WTC11 (cell line): ENCODE results near the gene GRIN2C. TPM values are rescaled to one million over a fixed set of nuclear protein-coding genes. Genes with fewer than 3 reads are reported as not detected.

ENCODE experiments used
- ATAC-seq: fragments of 200-7000 bp; cut with Tn5 transposase; 2 replicates; pipeline ENCODE4 v1.10.0; 2021; ENCODE audit warnings: mild to moderate bottlenecking, moderate library complexity
- CTCF ChIA-PET: fragments of 300-600 bp; sonication (Branson Sonifier 250); formaldehyde crosslinking; loops from one replicate; lab custom pipeline; 2021; ENCODE audit warnings: antibody characterized with exemption; lab: Charles Lee
- POLR2A ChIA-PET: fragments of 350-600 bp; sonication (Branson Sonifier 250); formaldehyde crosslinking; loops from one replicate; lab custom pipeline; 2021; ENCODE audit warnings: antibody characterized with exemption; lab: Charles Lee
- DNase-seq: peaks from one replicate; pipeline ENCODE4 v3.0.0; 2021; ENCODE audit warnings: low spot score
- H3K27ac Mint-ChIP-seq: 2 replicates; pipeline ENCODE4 v1.8.0; 2021; ENCODE audit warnings: mixed read lengths
- H3K27me3 Mint-ChIP-seq: 2 replicates; pipeline ENCODE4 v1.8.0; 2021; ENCODE audit warnings: low read depth, mild to moderate bottlenecking, moderate library complexity, mixed read lengths
- H3K36me3 Mint-ChIP-seq: 2 replicates; pipeline ENCODE4 v1.8.0; 2021; ENCODE audit warnings: mixed read lengths
- H3K4me1 Mint-ChIP-seq: 2 replicates; pipeline ENCODE4 v1.8.0; 2022; ENCODE audit warnings: mixed read lengths
- H3K4me3 Mint-ChIP-seq: 2 replicates; pipeline ENCODE4 v1.8.0; 2021; ENCODE audit warnings: mild to moderate bottlenecking, moderate library complexity, mixed read lengths
- H3K9me3 Mint-ChIP-seq: 2 replicates; pipeline ENCODE4 v1.8.0; 2021; ENCODE audit warnings: mixed read lengths
- CREB1 ChIP-seq: sonication (generic); formaldehyde crosslinking; IDR thresholded peaks from 2 replicates; pipeline ENCODE4 v1.8.0; 2023; ENCODE audit warnings: mild to moderate bottlenecking, missing genetic modification reagents
- FOXK1 ChIP-seq: sonication (generic); formaldehyde crosslinking; IDR thresholded peaks from 2 replicates; pipeline ENCODE4 v1.8.0; 2022; ENCODE audit warnings: mild to moderate bottlenecking, moderate library complexity, missing genetic modification reagents
- JAZF1 ChIP-seq: fragments of 250-450 bp; sonication (Bioruptor Pico); IDR thresholded peaks from 2 replicates; pipeline ENCODE4 v1.9.0; 2021; ENCODE audit warnings: moderate library complexity, mild to moderate bottlenecking, inconsistent platforms
- NR1H2 ChIP-seq: sonication (generic); formaldehyde crosslinking; IDR thresholded peaks from 2 replicates; pipeline ENCODE4 v1.9.0; 2021; ENCODE audit warnings: mild to moderate bottlenecking, moderate library complexity, missing genetic modification reagents
- NR3C1 ChIP-seq: sonication (generic); formaldehyde crosslinking; conservative IDR thresholded peaks from 2 replicates; pipeline ENCODE4 v1.8.1; 2023; ENCODE audit warnings: low read depth, mild to moderate bottlenecking, missing genetic modification reagents
- RORB ChIP-seq: fragments of 250-450 bp; sonication (Bioruptor Pico); IDR thresholded peaks from 2 replicates; pipeline ENCODE4 v1.9.0; 2021; ENCODE audit warnings: mild to moderate bottlenecking
- SOX15 ChIP-seq: fragments of 250-450 bp; sonication (Bioruptor Pico); IDR thresholded peaks from 2 replicates; pipeline ENCODE4 v1.9.0; 2021; ENCODE audit warnings: mild to moderate bottlenecking
- TEAD1 ChIP-seq: sonication (generic); formaldehyde crosslinking; IDR thresholded peaks from 2 replicates; pipeline ENCODE4 v1.8.0; 2022; ENCODE audit warnings: mild to moderate bottlenecking, missing genetic modification reagents
- ZNF138 ChIP-seq: sonication (generic); formaldehyde crosslinking; conservative IDR thresholded peaks from 2 replicates; pipeline ENCODE4 v1.8.1; 2022; ENCODE audit warnings: mild to moderate bottlenecking, moderate library complexity, missing genetic modification reagents
- ZNF219 ChIP-seq: sonication (generic); formaldehyde crosslinking; IDR thresholded peaks from 2 replicates; pipeline ENCODE4 v1.8.0; 2023; ENCODE audit warnings: missing genetic modification reagents, mild to moderate bottlenecking, borderline replicate concordance
- ZNF263 ChIP-seq: sonication (generic); formaldehyde crosslinking; IDR thresholded peaks from 2 replicates; pipeline ENCODE4 v1.8.1; 2022; ENCODE audit warnings: low read depth, mild to moderate bottlenecking, moderate library complexity, missing genetic modification reagents
- ZNF423 ChIP-seq: fragments of 250-450 bp; sonication (Bioruptor Pico); IDR thresholded peaks from 2 replicates; pipeline ENCODE4 v2.1.2; 2022; ENCODE audit warnings: mild to moderate bottlenecking, moderate library complexity
- total RNA-seq: library from RNA; stranded (reverse); gene quantifications from 3 replicates; pipeline ENCODE4 v1.2.3, GENCODE V29; 2021
- TF ChIP-seq, protein P1 (sequence below): sonication (generic); formaldehyde crosslinking; IDR thresholded peaks from 2 replicates; pipeline ENCODE4 v1.8.1; 2023; ENCODE audit warnings: mild to moderate bottlenecking, missing genetic modification reagents, borderline replicate concordance
- TF ChIP-seq, protein P2 (sequence below): sonication (generic); formaldehyde crosslinking; IDR thresholded peaks from 2 replicates; pipeline ENCODE4 v1.8.1; 2023; ENCODE audit warnings: mild to moderate bottlenecking, moderate library complexity, missing genetic modification reagents
- TF ChIP-seq, protein P3 (sequence below): sonication (generic); formaldehyde crosslinking; IDR thresholded peaks from 2 replicates; pipeline ENCODE4 v1.8.0; 2022; ENCODE audit warnings: mild to moderate bottlenecking, missing genetic modification reagents
- TF ChIP-seq, protein P4 (sequence below): fragments of 250-450 bp; sonication (Bioruptor Pico); IDR thresholded peaks from 2 replicates; pipeline ENCODE4 v1.9.0; 2021; ENCODE audit warnings: moderate library complexity, mild to moderate bottlenecking, inconsistent platforms, borderline replicate concordance
- TF ChIP-seq, protein P5 (sequence below): sonication (generic); formaldehyde crosslinking; IDR thresholded peaks from 2 replicates; pipeline ENCODE4 v1.8.1; 2022; ENCODE audit warnings: missing genetic modification reagents, borderline replicate concordance
- TF ChIP-seq, protein P6 (sequence below): sonication (generic); formaldehyde crosslinking; IDR thresholded peaks from 2 replicates; pipeline ENCODE4 v1.8.0; 2023; ENCODE audit warnings: missing genetic modification reagents
- TF ChIP-seq, protein P7 (sequence below): sonication (generic); formaldehyde crosslinking; IDR thresholded peaks from 2 replicates; pipeline ENCODE4 v1.8.1; 2022; ENCODE audit warnings: low read depth, mild to moderate bottlenecking, moderate library complexity, missing genetic modification reagents, borderline replicate concordance

The GRIN2C gene
- total RNA-seq, 1 experiment from 2014 or later = 0.31 TPM

DNA sequence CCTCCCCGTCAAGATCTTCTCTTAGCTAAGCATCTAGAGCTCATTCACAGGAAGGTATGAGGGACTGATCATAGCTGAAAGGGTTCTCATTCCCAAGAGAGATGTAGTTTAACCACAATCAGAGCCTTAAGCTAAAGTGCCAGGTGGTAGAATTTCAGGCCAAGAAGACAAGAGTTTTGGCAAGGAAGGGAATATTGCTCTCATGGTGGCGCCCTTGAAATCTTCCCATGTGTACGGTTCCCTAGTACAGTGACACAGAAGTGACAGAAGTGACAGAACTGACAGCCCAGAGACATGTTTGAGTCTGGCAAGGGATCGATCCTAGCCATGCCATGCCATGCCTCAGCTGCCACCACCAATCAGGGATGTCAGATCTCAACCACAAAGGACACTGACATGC lies 2.5 kb downstream of the GRIN2C start:
- Mint-ChIP-seq H3K27ac (no peak overlapping the region), H3K4me1 (peaks cover 17% of the 10 kb centered on the region), H3K36me3 (no peaks in the 10 kb centered on the region), H3K27me3 (peaks cover 93% of the 10 kb centered on the region), H3K4me3 (no peak overlapping the region), H3K9me3 (no peaks in the 10 kb centered on the region)
- ATAC-seq = no peak
- TF ChIP-seq, protein P1, sequence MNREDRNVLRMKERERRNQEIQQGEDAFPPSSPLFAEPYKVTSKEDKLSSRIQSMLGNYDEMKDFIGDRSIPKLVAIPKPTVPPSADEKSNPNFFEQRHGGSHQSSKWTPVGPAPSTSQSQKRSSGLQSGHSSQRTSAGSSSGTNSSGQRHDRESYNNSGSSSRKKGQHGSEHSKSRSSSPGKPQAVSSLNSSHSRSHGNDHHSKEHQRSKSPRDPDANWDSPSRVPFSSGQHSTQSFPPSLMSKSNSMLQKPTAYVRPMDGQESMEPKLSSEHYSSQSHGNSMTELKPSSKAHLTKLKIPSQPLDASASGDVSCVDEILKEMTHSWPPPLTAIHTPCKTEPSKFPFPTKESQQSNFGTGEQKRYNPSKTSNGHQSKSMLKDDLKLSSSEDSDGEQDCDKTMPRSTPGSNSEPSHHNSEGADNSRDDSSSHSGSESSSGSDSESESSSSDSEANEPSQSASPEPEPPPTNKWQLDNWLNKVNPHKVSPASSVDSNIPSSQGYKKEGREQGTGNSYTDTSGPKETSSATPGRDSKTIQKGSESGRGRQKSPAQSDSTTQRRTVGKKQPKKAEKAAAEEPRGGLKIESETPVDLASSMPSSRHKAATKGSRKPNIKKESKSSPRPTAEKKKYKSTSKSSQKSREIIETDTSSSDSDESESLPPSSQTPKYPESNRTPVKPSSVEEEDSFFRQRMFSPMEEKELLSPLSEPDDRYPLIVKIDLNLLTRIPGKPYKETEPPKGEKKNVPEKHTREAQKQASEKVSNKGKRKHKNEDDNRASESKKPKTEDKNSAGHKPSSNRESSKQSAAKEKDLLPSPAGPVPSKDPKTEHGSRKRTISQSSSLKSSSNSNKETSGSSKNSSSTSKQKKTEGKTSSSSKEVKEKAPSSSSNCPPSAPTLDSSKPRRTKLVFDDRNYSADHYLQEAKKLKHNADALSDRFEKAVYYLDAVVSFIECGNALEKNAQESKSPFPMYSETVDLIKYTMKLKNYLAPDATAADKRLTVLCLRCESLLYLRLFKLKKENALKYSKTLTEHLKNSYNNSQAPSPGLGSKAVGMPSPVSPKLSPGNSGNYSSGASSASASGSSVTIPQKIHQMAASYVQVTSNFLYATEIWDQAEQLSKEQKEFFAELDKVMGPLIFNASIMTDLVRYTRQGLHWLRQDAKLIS (CRISPR knock-in tag) = no peak
- TF ChIP-seq, protein P2, sequence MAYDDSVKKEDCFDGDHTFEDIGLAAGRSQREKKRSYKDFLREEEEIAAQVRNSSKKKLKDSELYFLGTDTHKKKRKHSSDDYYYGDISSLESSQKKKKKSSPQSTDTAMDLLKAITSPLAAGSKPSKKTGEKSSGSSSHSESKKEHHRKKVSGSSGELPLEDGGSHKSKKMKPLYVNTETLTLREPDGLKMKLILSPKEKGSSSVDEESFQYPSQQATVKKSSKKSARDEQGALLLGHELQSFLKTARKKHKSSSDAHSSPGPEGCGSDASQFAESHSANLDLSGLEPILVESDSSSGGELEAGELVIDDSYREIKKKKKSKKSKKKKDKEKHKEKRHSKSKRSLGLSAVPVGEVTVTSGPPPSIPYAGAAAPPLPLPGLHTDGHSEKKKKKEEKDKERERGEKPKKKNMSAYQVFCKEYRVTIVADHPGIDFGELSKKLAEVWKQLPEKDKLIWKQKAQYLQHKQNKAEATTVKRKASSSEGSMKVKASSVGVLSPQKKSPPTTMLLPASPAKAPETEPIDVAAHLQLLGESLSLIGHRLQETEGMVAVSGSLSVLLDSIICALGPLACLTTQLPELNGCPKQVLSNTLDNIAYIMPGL (CRISPR knock-in tag) = no peak
- no peak for TF ChIP-seq RORB
- no peak for TF ChIP-seq CREB1 (CRISPR knock-in tag)
- no peak for TF ChIP-seq SOX15 (CRISPR knock-in tag)
- no peak for TF ChIP-seq ZNF423 (CRISPR knock-in tag)
- TF ChIP-seq, protein P3, sequence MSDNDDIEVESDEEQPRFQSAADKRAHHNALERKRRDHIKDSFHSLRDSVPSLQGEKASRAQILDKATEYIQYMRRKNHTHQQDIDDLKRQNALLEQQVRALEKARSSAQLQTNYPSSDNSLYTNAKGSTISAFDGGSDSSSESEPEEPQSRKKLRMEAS (CRISPR knock-in tag) = no peak
- no peak for TF ChIP-seq FOXK1 (CRISPR knock-in tag)
- CTCF ChIA-PET = interaction anchor here (0.9 to 14.0 kb wide), 9 partner anchors 9 to 200 kb away, joined by 3 to 347 read pairs (median 5); partner anchors contain the start of genes FDXR and NAT9
- POLR2A ChIA-PET = no interaction called here
- no peak for DNase-seq

DNA sequence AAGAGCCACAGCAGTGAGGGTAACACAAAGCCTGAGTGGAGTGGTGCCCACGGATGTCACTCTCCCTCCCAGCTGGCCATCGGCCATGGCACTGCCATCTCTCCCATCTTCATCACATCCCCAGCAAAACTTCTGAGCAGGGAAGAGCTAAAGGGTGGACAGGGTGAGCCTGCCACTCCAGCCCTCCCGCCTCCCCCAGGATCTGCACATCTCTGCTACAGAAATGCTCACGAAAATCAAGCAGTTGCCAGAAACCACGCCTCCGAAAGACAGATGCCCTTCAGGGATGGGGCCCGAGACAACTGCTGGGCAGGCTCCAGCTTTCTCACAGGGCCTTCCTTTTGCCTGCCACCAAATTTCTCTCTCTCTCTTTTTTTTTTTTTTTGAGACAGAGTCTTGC lies 3.6 kb downstream of the GRIN2C start:
- H3K9me3 Mint-ChIP-seq = no peaks in the 10 kb centered on the region

DNA sequence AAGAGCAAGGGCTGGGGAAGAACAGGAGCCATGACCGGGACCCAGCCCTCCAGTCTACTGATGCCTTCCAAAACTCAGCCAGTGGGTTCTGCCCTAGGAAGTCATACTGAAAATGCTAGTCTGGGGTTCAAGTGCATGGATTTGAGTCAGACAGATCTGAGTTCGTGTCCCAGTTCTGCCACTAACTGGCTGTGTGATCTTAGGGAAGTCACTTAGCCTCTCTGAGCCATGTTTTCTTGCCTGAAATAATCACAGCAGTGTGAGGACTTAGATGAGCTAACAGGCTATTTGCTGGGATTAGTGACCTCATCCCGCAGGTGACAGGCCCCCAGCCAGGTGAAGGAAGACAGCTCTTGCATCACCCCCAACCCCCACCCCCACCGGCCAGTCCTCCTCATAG lies 4.4 kb downstream of the GRIN2C start:
- no peaks in the 10 kb centered on the region for H3K9me3 Mint-ChIP-seq
- DNase-seq (no peak), ATAC-seq (no peak)
- no peak overlapping the region for H3K27ac Mint-ChIP-seq
- ChIA-PET CTCF (interaction anchor here (0.7 to 14.0 kb wide), 9 partner anchors 7 to 108 kb away, joined by 3 to 347 read pairs (median 4); no protein-coding TSS in a partner anchor), POLR2A (no interaction called here)
- H3K36me3 Mint-ChIP-seq = no peaks in the 10 kb centered on the region
- H3K27me3 Mint-ChIP-seq = peaks cover 93% of the 10 kb centered on the region
- no peak for TF ChIP-seq TEAD1 (CRISPR knock-in tag)
- no peak for TF ChIP-seq ZNF263 (CRISPR knock-in tag)
- no peak for TF ChIP-seq ZNF219
- TF ChIP-seq, protein P4, sequence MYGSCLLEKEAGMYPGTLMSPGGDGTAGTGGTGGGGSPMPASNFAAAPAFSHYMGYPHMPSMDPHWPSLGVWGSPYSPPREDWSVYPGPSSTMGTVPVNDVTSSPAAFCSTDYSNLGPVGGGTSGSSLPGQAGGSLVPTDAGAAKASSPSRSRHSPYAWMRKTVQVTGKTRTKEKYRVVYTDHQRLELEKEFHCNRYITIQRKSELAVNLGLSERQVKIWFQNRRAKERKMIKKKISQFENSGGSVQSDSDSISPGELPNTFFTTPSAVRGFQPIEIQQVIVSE (CRISPR knock-in tag) = no peak
- TF ChIP-seq, protein P3 (CRISPR knock-in tag) = no peak
- TF ChIP-seq, protein P5, sequence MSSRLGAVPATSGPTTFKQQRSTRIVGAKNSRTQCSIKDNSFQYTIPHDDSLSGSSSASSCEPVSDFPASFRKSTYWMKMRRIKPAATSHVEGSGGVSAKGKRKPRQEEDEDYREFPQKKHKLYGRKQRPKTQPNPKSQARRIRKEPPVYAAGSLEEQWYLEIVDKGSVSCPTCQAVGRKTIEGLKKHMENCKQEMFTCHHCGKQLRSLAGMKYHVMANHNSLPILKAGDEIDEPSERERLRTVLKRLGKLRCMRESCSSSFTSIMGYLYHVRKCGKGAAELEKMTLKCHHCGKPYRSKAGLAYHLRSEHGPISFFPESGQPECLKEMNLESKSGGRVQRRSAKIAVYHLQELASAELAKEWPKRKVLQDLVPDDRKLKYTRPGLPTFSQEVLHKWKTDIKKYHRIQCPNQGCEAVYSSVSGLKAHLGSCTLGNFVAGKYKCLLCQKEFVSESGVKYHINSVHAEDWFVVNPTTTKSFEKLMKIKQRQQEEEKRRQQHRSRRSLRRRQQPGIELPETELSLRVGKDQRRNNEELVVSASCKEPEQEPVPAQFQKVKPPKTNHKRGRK = no peak
- no peak for TF ChIP-seq NR3C1 (CRISPR knock-in tag)
- TF ChIP-seq, protein P6, sequence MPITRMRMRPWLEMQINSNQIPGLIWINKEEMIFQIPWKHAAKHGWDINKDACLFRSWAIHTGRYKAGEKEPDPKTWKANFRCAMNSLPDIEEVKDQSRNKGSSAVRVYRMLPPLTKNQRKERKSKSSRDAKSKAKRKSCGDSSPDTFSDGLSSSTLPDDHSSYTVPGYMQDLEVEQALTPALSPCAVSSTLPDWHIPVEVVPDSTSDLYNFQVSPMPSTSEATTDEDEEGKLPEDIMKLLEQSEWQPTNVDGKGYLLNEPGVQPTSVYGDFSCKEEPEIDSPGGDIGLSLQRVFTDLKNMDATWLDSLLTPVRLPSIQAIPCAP (CRISPR knock-in tag) = no peak
- peaks cover 12% of the 10 kb centered on the region for H3K4me1 Mint-ChIP-seq
- H3K4me3 Mint-ChIP-seq = no peak overlapping the region

More for the DNA sequence above, 3.6 kb downstream of the GRIN2C start:
- CTCF ChIA-PET = interaction anchor here (0.5 to 14.0 kb wide), 15 partner anchors 8 to 112 kb away, joined by 3 to 347 read pairs (median 4); partner anchors contain the start of gene FDXR
- no peak for ATAC-seq
- no peak for TF ChIP-seq NR1H2 (CRISPR knock-in tag)
- TF ChIP-seq NR3C1 (CRISPR knock-in tag) = no peak
- TF ChIP-seq ZNF138 = no peak
- TF ChIP-seq, protein P7, sequence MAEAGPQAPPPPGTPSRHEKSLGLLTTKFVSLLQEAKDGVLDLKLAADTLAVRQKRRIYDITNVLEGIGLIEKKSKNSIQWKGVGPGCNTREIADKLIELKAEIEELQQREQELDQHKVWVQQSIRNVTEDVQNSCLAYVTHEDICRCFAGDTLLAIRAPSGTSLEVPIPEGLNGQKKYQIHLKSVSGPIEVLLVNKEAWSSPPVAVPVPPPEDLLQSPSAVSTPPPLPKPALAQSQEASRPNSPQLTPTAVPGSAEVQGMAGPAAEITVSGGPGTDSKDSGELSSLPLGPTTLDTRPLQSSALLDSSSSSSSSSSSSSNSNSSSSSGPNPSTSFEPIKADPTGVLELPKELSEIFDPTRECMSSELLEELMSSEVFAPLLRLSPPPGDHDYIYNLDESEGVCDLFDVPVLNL (CRISPR knock-in tag) = no peak
- TF ChIP-seq JAZF1 = no peak
- H3K4me3 Mint-ChIP-seq = no peak overlapping the region
- no peaks in the 10 kb centered on the region for H3K36me3 Mint-ChIP-seq
- H3K27me3 Mint-ChIP-seq = peaks cover 93% of the 10 kb centered on the region
- H3K4me1 Mint-ChIP-seq = peaks cover 12% of the 10 kb centered on the region
- POLR2A ChIA-PET = interaction anchor here (0.6 kb wide), 2 partner anchors 9 to 418 kb away, joined by 3 read pairs; no protein-coding TSS in a partner anchor
- no peak overlapping the region for H3K27ac Mint-ChIP-seq
- DNase-seq = no peak
